Measurements from ENCODE around the gene IP6K2.

DNA sequence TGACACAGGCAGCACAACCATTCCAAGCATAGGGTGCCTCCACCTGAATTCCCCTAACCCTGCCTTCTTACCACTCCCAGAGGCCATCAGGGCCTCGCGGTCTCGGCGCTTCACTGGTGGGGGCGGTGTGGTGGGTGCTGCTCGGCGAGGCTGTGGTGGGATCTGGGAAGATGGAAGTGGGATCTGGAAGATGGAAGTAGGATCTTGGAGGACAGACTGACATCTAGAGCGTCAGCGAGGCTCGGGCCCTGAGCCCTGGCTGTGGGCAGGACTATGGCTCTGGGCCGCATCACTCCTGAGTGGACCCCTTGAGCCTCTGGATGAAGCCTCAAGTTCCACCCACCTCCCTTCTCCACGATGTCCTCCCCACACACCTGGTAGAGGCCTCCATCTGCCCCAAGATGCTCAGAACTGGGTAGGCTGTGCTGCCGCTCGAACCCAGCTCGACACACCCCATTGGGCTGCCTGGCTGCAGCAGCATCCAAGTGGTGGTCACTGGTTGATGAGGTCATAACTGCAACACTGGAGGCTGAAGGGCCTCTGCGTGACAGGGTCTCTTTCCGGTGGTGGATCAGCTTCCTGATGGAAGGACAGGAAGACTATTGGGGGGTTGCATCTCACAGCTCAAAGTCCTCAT, 34.9 kb downstream of the IP6K2 start:
- no peak for TF ChIP-seq YY1 (IDR thresholded peaks at IDR 0.05; ENCODE audit: insufficient read depth, insufficient read length)
- TF ChIP-seq ZNF274 (IDR thresholded peaks at IDR 0.05; ENCODE audit: low read depth, low read length): no peak
- TF ChIP-seq SUZ12 (IDR thresholded peaks at IDR 0.05; ENCODE audit: extremely low read depth, insufficient read depth, insufficient read length): no peak
